PC-9 (cell line): ENCODE measurements around the gene ROR2.

Source experiments
- CTCF ChIP-seq: fragments of 200-600 bp; sonication (generic); conservative IDR thresholded peaks from 2 replicates; pipeline ENCODE4 v1.6.1; 2017; ENCODE audit warnings: mixed run types, antibody characterized with exemption, mild to moderate bottlenecking, moderate library complexity
- EZH2 ChIP-seq: fragments of 200-600 bp; sonication (generic); IDR thresholded peaks from 2 replicates; pipeline ENCODE4 v1.8.0; 2017; ENCODE audit warnings: antibody characterized with exemption, low read depth

- TF ChIP-seq CTCF: no peak
- no peak for TF ChIP-seq EZH2
Measured at GRCh38 chr9:91730806-91731205, 219.2 kb downstream of the ROR2 start.
